GM23248 (cell line): Measurements from ENCODE around the gene DGKH. TPM values are rescaled to one million over a fixed set of nuclear protein-coding genes. Genes with fewer than 3 reads are reported as not detected.
"Not testable (repeated sequence)": the region's sequence is repeated elsewhere in the genome, so short reads cannot be mapped to it uniquely, and the experiment has no call there.

Experiments used
- DNase-seq: peaks from one replicate; pipeline ENCODE4 v3.0.0-alpha.2; 2015
- H2AFZ ChIP-seq: fragments of 200-600 bp; sonication (generic); 2 replicates; pipeline ENCODE4 v1.6.1; 2016; ENCODE audit warnings: antibody characterized with exemption
- H3F3A ChIP-seq: fragments of 200-600 bp; sonication (generic); 2 replicates; pipeline ENCODE4 v1.6.1; 2016; ENCODE audit warnings: mild to moderate bottlenecking, antibody characterized with exemption, mixed run types; ENCODE audit not compliant: insufficient read depth
- H3K27ac ChIP-seq: fragments of 200-600 bp; sonication (generic); 2 replicates; pipeline ENCODE4 v1.5.1; 2016; ENCODE audit warnings: mild to moderate bottlenecking
- H3K27me3 ChIP-seq: fragments of 200-600 bp; sonication (generic); replicated peaks from 2 replicates; pipeline ENCODE4 v1.6.1; 2016; ENCODE audit warnings: mild to moderate bottlenecking; ENCODE audit not compliant: insufficient read depth
- H3K36me3 ChIP-seq: fragments of 200-600 bp; sonication (generic); 2 replicates; pipeline ENCODE4 v1.6.1; 2016; ENCODE audit warnings: low read depth, mild to moderate bottlenecking
- H3K4me1 ChIP-seq: fragments of 200-600 bp; sonication (generic); 2 replicates; pipeline ENCODE4 v1.6.1; 2016; ENCODE audit warnings: mild to moderate bottlenecking; ENCODE audit not compliant: insufficient read depth
- H3K4me2 ChIP-seq: fragments of 200-600 bp; sonication (generic); one replicate; pipeline ENCODE4 v1.6.1; 2016; ENCODE audit warnings: mild to moderate bottlenecking; ENCODE audit not compliant: unreplicated experiment
- H3K4me3 ChIP-seq: fragments of 200-600 bp; sonication (generic); 2 replicates; pipeline ENCODE4 v1.5.1; 2016; ENCODE audit warnings: mild to moderate bottlenecking
- H3K79me2 ChIP-seq: fragments of 200-600 bp; sonication (generic); 2 replicates; pipeline ENCODE4 v1.6.1; 2016; ENCODE audit warnings: mild to moderate bottlenecking; ENCODE audit not compliant: insufficient read depth
- H3K9ac ChIP-seq: fragments of 200-600 bp; sonication (generic); 2 replicates; pipeline ENCODE4 v1.6.1; 2016; ENCODE audit warnings: mild to moderate bottlenecking
- H3K9me2 ChIP-seq: fragments of 200-600 bp; sonication (generic); 2 replicates; pipeline ENCODE4 v1.6.1; 2016; ENCODE audit warnings: mixed run types, mild to moderate bottlenecking, moderate library complexity; ENCODE audit not compliant: insufficient read depth
- H3K9me3 ChIP-seq: fragments of 200-600 bp; sonication (generic); one replicate; pipeline ENCODE4 v1.6.1; 2017; ENCODE audit warnings: low read depth
- H4K20me1 ChIP-seq: fragments of 200-600 bp; sonication (generic); 2 replicates; pipeline ENCODE4 v1.6.0; 2016; ENCODE audit not compliant: insufficient read depth
- EZH2 ChIP-seq: fragments of 200-600 bp; sonication (generic); IDR thresholded peaks from 2 replicates; pipeline ENCODE4 v1.6.1; 2018; ENCODE audit warnings: antibody characterized with exemption, mild to moderate bottlenecking; ENCODE audit not compliant: insufficient read depth, poor library complexity, severe bottlenecking
- EZH2phosphoT487 ChIP-seq: fragments of 200-600 bp; sonication (generic); IDR thresholded peaks from 2 replicates; pipeline ENCODE4 v1.6.1; 2018; ENCODE audit warnings: antibody characterized with exemption, moderate library complexity, mild to moderate bottlenecking, low read depth; ENCODE audit not compliant: insufficient read depth
- WGBS, 2 experiments: methylation state at CpG; one replicate each; pipeline ENCODE4 v1.1.6; 2015 to 2017; ENCODE audit warnings: low lambda C conversion rate in 2 of 2, low coverage in 1 of 2; ENCODE audit errors: missing lambda C conversion rate in 2 of 2; 5-methylcytosine and 5-hydroxymethylcytosine counted together
- in situ Hi-C: fragments of 300-500 bp; cut with MboI; formaldehyde crosslinking; loops from 2 replicates; pipeline ENCODE4 v1.15.0; 2020
- polyA plus RNA-seq: library from polyadenylated mRNA; unstranded; fragments of >200 nt; fragmentation: Nextera tagmentation; extraction: Ambion mirVana; gene quantifications from 2 replicates; pipeline ENCODE4 v1.2.1, GENCODE V29; 2016
- total RNA-seq: library from RNA; depleted of rRNA; stranded (reverse); fragments of >200 nt; shearing (Covaris generic); gene quantifications from 2 replicates; pipeline ENCODE4 v1.2.3, GENCODE V29; 2014

The DGKH gene
- total and polyA plus RNA-seq, 2 experiments from 2014 or later: 1.4 to 7.1 TPM

DNA sequence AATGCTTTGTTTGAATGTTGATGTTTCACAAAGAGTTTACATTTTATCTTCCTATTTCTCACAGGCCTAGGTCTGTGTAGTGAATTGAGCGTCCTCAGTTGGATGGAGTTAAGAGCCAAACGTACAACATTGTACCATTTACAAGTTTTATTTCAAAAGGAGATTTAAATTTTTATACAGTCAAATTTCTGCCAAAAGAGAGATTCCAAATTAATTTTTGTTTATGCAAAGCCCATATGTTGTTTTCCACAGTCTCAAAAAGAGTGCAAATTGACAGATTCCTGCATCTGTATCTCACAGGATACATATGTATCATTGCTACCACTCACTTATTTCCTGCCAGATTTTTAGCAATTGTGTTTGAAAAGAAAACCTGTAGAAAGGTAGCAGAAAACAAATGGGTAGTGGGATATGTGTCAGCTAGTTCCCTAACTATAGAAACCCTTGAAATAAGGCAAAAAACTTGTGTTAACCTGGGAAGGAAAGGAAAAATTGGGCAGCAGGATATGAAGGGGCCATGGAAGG lies 46.1 kb downstream of the DGKH start:
- Histone ChIP-seq H2AFZ (no peak overlapping the region), H4K20me1 (no peaks in the 10 kb centered on the region), H3K27me3 (no peaks in the 10 kb centered on the region), H3K4me1 (no peaks in the 10 kb centered on the region), H3K4me3 (no peak overlapping the region), H3K27ac (no peak overlapping the region), H3K36me3 (no peaks in the 10 kb centered on the region), H3K9ac (no peak overlapping the region), H3F3A (no peaks in the 10 kb centered on the region), H3K79me2 (peaks cover 33% of the 10 kb centered on the region), H3K9me2 (no peaks in the 10 kb centered on the region; the same call in 1 of the 2 replicates), H3K4me2 (no peak overlapping the region), H3K9me3 (no peaks in the 10 kb centered on the region)
- no peak for TF ChIP-seq EZH2
- no peak for TF ChIP-seq EZH2phosphoT487
- DNase-seq: no peak
- in situ Hi-C loops: no loop called here
- 56 to 68% methylated on average over 2 of the region's 2 CpGs for WGBS, 2 experiments

DNA sequence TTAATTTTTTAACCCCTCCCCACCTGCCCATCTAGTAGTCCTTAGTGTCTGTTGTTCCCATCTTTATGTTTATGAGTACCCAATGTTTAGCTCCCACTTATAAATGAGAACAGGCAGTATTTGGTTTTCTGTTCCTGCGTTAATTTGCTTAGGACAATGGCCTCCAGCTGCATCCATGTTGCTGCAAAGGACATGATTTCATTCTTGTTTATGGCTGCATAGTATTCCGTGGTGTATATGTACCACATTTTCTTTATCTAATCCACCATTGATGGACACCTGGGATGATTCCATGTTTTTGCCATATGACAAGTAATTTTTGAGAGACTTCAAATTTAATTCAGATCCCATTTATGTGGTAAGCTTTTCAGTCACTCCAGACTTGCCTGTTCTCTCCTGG lies 47.8 kb downstream of the DGKH start:
- H4K20me1 ChIP-seq, in situ Hi-C loops, H3K4me2 ChIP-seq, H3K4me3 ChIP-seq, H3K27me3 ChIP-seq, H3K9me2 ChIP-seq, H3K4me1 ChIP-seq, DNase-seq, H3K9ac ChIP-seq, H3K27ac ChIP-seq, H3F3A ChIP-seq, H2AFZ ChIP-seq, H3K9me3 ChIP-seq, H3K36me3 ChIP-seq: not testable (repeated sequence)
- H3K79me2 ChIP-seq: peaks cover 46% of the 10 kb centered on the region
- WGBS, 2 experiments: 94 to 98% methylated on average over 2 of the region's 2 CpGs

DNA sequence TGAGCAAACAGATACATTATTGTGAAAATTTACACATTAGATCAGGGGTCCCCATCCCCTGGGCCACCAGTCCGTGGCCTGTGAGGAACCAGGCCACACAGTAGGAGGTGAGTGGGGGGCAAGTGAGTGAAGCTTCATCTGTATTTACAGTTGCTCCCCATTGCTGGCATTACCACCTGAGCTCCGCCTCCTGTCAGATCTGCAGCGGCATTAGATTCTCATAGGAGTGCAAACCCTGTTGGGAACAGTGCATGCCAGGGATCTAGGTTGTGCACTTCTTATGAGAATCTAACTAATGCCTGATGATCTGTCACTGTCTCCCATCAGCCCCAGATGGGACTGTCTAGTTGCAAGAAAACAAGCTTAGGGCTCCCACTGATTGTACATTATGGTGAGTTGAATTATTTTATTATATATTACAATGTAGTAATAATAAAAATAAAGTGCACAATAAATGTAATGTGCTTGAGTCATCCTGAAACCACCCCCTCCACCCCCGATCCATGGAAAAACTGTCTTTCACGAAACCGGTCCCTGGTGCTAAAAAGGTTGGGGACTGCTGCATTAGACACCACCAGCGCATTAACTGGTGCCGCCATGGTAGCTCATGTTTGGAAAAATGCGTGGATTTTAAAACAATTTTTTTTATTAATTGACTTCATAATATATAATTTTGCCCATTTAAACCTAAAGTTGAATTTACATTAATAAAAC lies 51.7 kb downstream of the DGKH start:
- 92% methylated on average over 9 of the region's 9 CpGs for WGBS, 2 experiments
- no peaks in the 10 kb centered on the region for H3K9me2 ChIP-seq
- H3K4me3 ChIP-seq: no peak overlapping the region
- H3K36me3 ChIP-seq: no peaks in the 10 kb centered on the region
- no peak overlapping the region for H3K27ac ChIP-seq
- no peak for DNase-seq
- no peaks in the 10 kb centered on the region for H4K20me1 ChIP-seq
- peaks cover 13% of the 10 kb centered on the region; the same call in 1 of the 2 replicates for H3K4me1 ChIP-seq
- H3K9ac ChIP-seq: no peak overlapping the region
- H2AFZ ChIP-seq: no peak overlapping the region
- no peak for TF ChIP-seq EZH2
- TF ChIP-seq EZH2phosphoT487: no peak
- peaks cover 74% of the 10 kb centered on the region for H3K79me2 ChIP-seq
- no peaks in the 10 kb centered on the region for H3K27me3 ChIP-seq
- H3K9me3 ChIP-seq: no peaks in the 10 kb centered on the region
- no peak overlapping the region for H3K4me2 ChIP-seq
- in situ Hi-C loops: no loop called here
- peaks cover 17% of the 10 kb centered on the region for H3F3A ChIP-seq

DNA sequence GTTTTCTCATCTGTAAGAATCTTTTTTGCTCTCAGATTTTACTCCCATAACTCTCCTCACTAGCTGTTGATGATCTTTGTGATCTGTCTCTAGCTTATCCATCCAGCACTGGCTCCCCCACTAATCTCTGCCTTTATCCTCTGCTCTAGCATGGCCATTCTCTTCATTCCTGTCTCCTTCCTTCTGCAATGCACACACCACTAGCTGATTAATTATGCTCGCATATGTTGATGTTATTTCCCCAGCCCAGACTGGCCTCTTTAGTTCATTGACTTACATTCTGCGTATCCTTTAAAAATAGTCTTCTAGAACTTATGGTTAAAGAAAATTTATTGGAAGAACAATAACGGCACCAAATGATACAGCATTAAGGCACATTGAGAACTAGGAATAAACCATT lies 52.5 kb downstream of the DGKH start:
- Histone ChIP-seq H3K9ac (no peak overlapping the region), H3K79me2 (peaks cover 79% of the 10 kb centered on the region), H3K27me3 (no peaks in the 10 kb centered on the region), H3K27ac (no peak overlapping the region), H3K4me2 (no peak overlapping the region), H3K9me3 (no peaks in the 10 kb centered on the region), H3K9me2 (no peaks in the 10 kb centered on the region), H3K4me1 (peaks cover 21% of the 10 kb centered on the region), H2AFZ (no peak overlapping the region), H3K4me3 (no peak overlapping the region), H3K36me3 (no peaks in the 10 kb centered on the region), H3F3A (peaks cover 23% of the 10 kb centered on the region), H4K20me1 (no peaks in the 10 kb centered on the region)
- in situ Hi-C loops: no loop called here
- WGBS, 2 experiments: 98% methylated on average over 3 of the region's 3 CpGs
- TF ChIP-seq EZH2 (no peak), EZH2phosphoT487 (no peak)
- no peak for DNase-seq
